ENCODE measurements around the gene ZBED2.

- TF ChIP-seq PBX3 (IDR thresholded peaks at IDR 0.05) = no peak
- no peak for TF ChIP-seq JUND (IDR thresholded peaks at IDR 0.05)
- TF ChIP-seq CTCF (IDR thresholded peaks at IDR 0.05) = no peak
- no peak for TF ChIP-seq REST (IDR thresholded peaks at IDR 0.05; ENCODE audit: low read depth, low read length)
- no peak for TF ChIP-seq YY1 (IDR thresholded peaks at IDR 0.05; ENCODE audit: low read depth)
- no peak for TF ChIP-seq EZH2phosphoT487 (IDR thresholded peaks at IDR 0.05; ENCODE audit: borderline replicate concordance, low read depth)
Observed at GRCh38 chr3:111566844-111567243, 28.3 kb downstream of the ZBED2 start.

All from SK-N-SH (cell line).